Neutrophil (primary cell): ENCODE results near the gene FAM20A.

Experiments used
- H3K27ac ChIP-seq: fragments of 200-600 bp; sonication (generic); 2 replicates; pipeline ENCODE4 v1.5.1; 2016; ENCODE audit warnings: mild to moderate bottlenecking, moderate library complexity
- H3K27me3 ChIP-seq: fragments of 200-600 bp; sonication (generic); 2 replicates; pipeline ENCODE4 v1.6.0; 2016; ENCODE audit warnings: mild to moderate bottlenecking
- H3K36me3 ChIP-seq: fragments of 200-600 bp; sonication (generic); 2 replicates; pipeline ENCODE4 v1.5.1; 2017
- H3K4me1 ChIP-seq, 2 experiments: fragments of 200-600 bp in 1 of 2; sonication (generic) in 1 of 2; 1 replicate in 1 of 2; 2 replicates in 1 of 2; pipeline versions ENCODE4 v1.5.1 to v1.6.1; 2013 to 2016; ENCODE audit warnings: low read depth in 1 of 2, low read length in 1 of 2, mild to moderate bottlenecking in 1 of 2, moderate library complexity in 1 of 2; ENCODE audit not compliant: control insufficient read depth in 1 of 2, insufficient read depth in 1 of 2
- H3K4me3 ChIP-seq, 2 experiments: fragments of 200-600 bp in 1 of 2; sonication (generic) in 1 of 2; 1 replicate in 1 of 2; 2 replicates in 1 of 2; pipeline ENCODE4 v1.5.1; 2013 to 2016; ENCODE audit warnings: low read depth in 1 of 2, low read length in 1 of 2, mild to moderate bottlenecking in 1 of 2, moderate library complexity in 1 of 2
- H3K9me3 ChIP-seq: fragments of 200-600 bp; sonication (generic); 2 replicates; pipeline ENCODE4 v1.5.1; 2016
- TF ChIP-seq, protein P1 (sequence below): fragments of 200-600 bp; sonication (generic); IDR thresholded peaks from 2 replicates; pipeline ENCODE4 v1.5.1; 2016; ENCODE audit warnings: antibody characterized with exemption

Gene FAM20A

GRCh38 chr17:68602289-68602688 is 1.1 kb upstream of the FAM20A start:
- peaks cover 27 to 30% of the 10 kb centered on the region in 2 experiments for H3K4me1 ChIP-seq
- H3K36me3 ChIP-seq, result no peaks in the 10 kb centered on the region
- H3K27me3 ChIP-seq, result peaks cover 88% of the 10 kb centered on the region
- H3K27ac ChIP-seq, result no peak overlapping the region
- TF ChIP-seq, protein P1, sequence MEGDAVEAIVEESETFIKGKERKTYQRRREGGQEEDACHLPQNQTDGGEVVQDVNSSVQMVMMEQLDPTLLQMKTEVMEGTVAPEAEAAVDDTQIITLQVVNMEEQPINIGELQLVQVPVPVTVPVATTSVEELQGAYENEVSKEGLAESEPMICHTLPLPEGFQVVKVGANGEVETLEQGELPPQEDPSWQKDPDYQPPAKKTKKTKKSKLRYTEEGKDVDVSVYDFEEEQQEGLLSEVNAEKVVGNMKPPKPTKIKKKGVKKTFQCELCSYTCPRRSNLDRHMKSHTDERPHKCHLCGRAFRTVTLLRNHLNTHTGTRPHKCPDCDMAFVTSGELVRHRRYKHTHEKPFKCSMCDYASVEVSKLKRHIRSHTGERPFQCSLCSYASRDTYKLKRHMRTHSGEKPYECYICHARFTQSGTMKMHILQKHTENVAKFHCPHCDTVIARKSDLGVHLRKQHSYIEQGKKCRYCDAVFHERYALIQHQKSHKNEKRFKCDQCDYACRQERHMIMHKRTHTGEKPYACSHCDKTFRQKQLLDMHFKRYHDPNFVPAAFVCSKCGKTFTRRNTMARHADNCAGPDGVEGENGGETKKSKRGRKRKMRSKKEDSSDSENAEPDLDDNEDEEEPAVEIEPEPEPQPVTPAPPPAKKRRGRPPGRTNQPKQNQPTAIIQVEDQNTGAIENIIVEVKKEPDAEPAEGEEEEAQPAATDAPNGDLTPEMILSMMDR, result no peak
- no peaks in the 10 kb centered on the region for H3K9me3 ChIP-seq
- no peak overlapping the region for H3K4me3 ChIP-seq

DNA sequence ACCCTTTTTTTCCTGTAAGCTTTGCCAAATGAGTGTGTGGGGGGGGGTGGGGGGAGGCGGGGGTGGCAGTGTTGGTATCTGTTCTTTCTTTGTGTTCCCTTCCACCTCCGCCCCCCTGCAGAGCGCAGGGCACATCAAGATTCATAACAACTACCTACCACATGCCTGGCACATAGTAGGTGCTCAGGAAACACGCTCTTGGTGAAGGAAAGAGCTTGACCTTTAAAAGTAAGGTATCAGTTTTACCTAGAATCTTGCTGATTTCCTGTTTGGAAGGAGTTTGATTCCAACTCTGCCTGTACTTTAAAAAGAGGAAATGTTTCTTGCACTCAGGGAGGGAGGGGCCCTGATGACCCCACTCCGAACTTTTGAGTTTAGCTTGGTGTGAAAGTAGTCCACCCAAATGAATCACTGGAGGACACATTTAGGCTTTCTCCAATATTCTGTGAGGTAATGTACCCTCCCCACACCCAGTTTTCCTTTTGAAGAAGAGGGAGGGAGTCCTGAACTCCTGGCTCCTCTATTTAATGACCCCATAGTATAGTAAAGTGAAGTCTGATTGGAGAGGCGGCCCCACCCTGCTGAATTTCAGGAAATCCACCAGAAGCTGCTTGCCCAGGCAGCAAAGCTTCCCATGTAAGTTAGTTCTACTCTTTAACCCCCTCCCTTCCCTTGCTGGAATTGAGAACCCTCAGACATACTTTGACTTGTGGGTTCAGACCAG is 560 bp upstream of the FAM20A start:
- peaks cover 27 to 30% of the 10 kb centered on the region in 2 experiments for H3K4me1 ChIP-seq
- TF ChIP-seq, protein P1, result no peak
- H3K27me3 ChIP-seq, result peaks cover 89% of the 10 kb centered on the region
- H3K27ac ChIP-seq, result no peak overlapping the region
- no peaks in the 10 kb centered on the region for H3K36me3 ChIP-seq
- no peaks in the 10 kb centered on the region for H3K9me3 ChIP-seq
- no peak overlapping the region for H3K4me3 ChIP-seq

GRCh38 chr17:68600067-68600930 is 868 bp downstream of the FAM20A start:
- TF ChIP-seq, protein P1, result no peak
- Histone ChIP-seq H3K27me3 (peaks cover 92% of the 10 kb centered on the region), H3K4me1 (peaks cover 31 to 35% of the 10 kb centered on the region in 2 experiments), H3K27ac (no peak overlapping the region), H3K9me3 (no peaks in the 10 kb centered on the region), H3K36me3 (no peaks in the 10 kb centered on the region), H3K4me3 (peak overlapping the region in 1 of 2 experiments; percentile 41)

- Histone ChIP-seq H3K36me3 (no peaks in the 10 kb centered on the region), H3K9me3 (no peaks in the 10 kb centered on the region), H3K4me3 (peak overlapping the region in 1 of 2 experiments; percentile 41), H3K27ac (no peak overlapping the region), H3K4me1 (peaks cover 35 to 36% of the 10 kb centered on the region in 2 experiments), H3K27me3 (peaks cover 93% of the 10 kb centered on the region)
- TF ChIP-seq, protein P1, result no peak
Observed at GRCh38 chr17:68599552-68600066, 1.6 kb downstream of the FAM20A start.

- H3K4me3 ChIP-seq, result no peak overlapping the region
- TF ChIP-seq, protein P1, result no peak
- peaks cover 35 to 36% of the 10 kb centered on the region in 2 experiments for H3K4me1 ChIP-seq
- no peaks in the 10 kb centered on the region for H3K9me3 ChIP-seq
- no peak overlapping the region for H3K27ac ChIP-seq
- no peaks in the 10 kb centered on the region for H3K36me3 ChIP-seq
- H3K27me3 ChIP-seq, result peaks cover 98% of the 10 kb centered on the region
Observed at GRCh38 chr17:68599091-68599490, 2.1 kb downstream of the FAM20A start.
